H9 (cell line): ENCODE results near the gene LAMTOR5. TPM values are rescaled to one million over a fixed set of nuclear protein-coding genes. Genes with fewer than 3 reads are reported as not detected.
A peak's percentile ranks its signal among the peaks of the same experiment; 100 is the strongest.

Experiments used
- DNase-seq: peaks from one replicate; pipeline ENCODE4 v3.0.0-alpha.2; 2017
- H2AFZ ChIP-seq: one replicate; pipeline ENCODE4 v1.6.1; 2013; ENCODE audit warnings: mild to moderate bottlenecking, low read length, control low read depth, moderate library complexity
- H2AK5ac ChIP-seq: 2 replicates; pipeline ENCODE4 v1.6.1; 2013; ENCODE audit warnings: low read length, control low read depth, mixed read lengths; ENCODE audit not compliant: insufficient read length
- H2BK120ac ChIP-seq: one replicate; pipeline ENCODE4 v1.6.1; 2013; ENCODE audit warnings: low read depth, mild to moderate bottlenecking, low read length, control low read depth, inconsistent platforms; ENCODE audit not compliant: poor library complexity, severe bottlenecking
- H2BK12ac ChIP-seq: 2 replicates; pipeline ENCODE4 v1.6.1; 2013; ENCODE audit warnings: low read length, control low read depth, mixed read lengths, low read depth; ENCODE audit not compliant: insufficient read length
- H2BK15ac ChIP-seq: 2 replicates; pipeline ENCODE4 v1.6.1; 2013; ENCODE audit warnings: low read depth, low read length, control low read depth
- H2BK20ac ChIP-seq: one replicate; pipeline ENCODE4 v1.6.1; 2013; ENCODE audit warnings: low read depth, mild to moderate bottlenecking, low read length, control low read depth, inconsistent platforms; ENCODE audit not compliant: poor library complexity, severe bottlenecking
- H2BK5ac ChIP-seq: 2 replicates; pipeline ENCODE4 v1.6.1; 2013; ENCODE audit warnings: low read length, control low read depth, mixed read lengths; ENCODE audit not compliant: insufficient read length
- H3K14ac ChIP-seq: 2 replicates; pipeline ENCODE4 v1.6.1; 2013; ENCODE audit warnings: low read length, control low read depth; ENCODE audit not compliant: insufficient read depth
- H3K18ac ChIP-seq: 2 replicates; pipeline ENCODE4 v1.6.1; 2013; ENCODE audit warnings: low read depth, mild to moderate bottlenecking, mixed read lengths, low read length, control low read depth; ENCODE audit not compliant: insufficient read length
- H3K23ac ChIP-seq: 2 replicates; pipeline ENCODE4 v1.6.1; 2013; ENCODE audit warnings: low read length, control low read depth, mixed read lengths, low read depth; ENCODE audit not compliant: insufficient read length
- H3K23me2 ChIP-seq: 2 replicates; pipeline ENCODE4 v1.6.1; 2013; ENCODE audit warnings: low read depth, mild to moderate bottlenecking, mixed read lengths, low read length, control low read depth; ENCODE audit not compliant: insufficient read length, poor library complexity, severe bottlenecking
- H3K27ac ChIP-seq: 2 replicates; pipeline ENCODE4 v1.5.1; 2013; ENCODE audit warnings: low read length, control low read depth, mixed read lengths, low read depth; ENCODE audit not compliant: insufficient read length
- H3K27me3 ChIP-seq: 2 replicates; pipeline ENCODE4 v1.6.1; 2013; ENCODE audit warnings: low read length, control low read depth, inconsistent platforms; ENCODE audit not compliant: insufficient read depth
- H3K4ac ChIP-seq: 2 replicates; pipeline ENCODE4 v1.6.1; 2013; ENCODE audit warnings: low read depth, mild to moderate bottlenecking, control low read depth, inconsistent platforms, low read length, moderate library complexity
- H3K4me1 ChIP-seq: 2 replicates; pipeline ENCODE4 v1.6.1; 2013; ENCODE audit warnings: low read length, control low read depth, inconsistent platforms; ENCODE audit not compliant: insufficient read depth
- H3K4me2 ChIP-seq: 2 replicates; pipeline ENCODE4 v1.6.1; 2013; ENCODE audit warnings: low read length, control low read depth, mixed read lengths; ENCODE audit not compliant: insufficient read length, insufficient read depth
- H3K56ac ChIP-seq: 2 replicates; pipeline ENCODE4 v1.6.1; 2013; ENCODE audit warnings: low read depth, mild to moderate bottlenecking, mixed read lengths, low read length, control low read depth; ENCODE audit not compliant: insufficient read length
- H3K79me1 ChIP-seq: 2 replicates; pipeline ENCODE4 v1.6.1; 2013; ENCODE audit warnings: low read depth, mild to moderate bottlenecking, moderate library complexity, low read length, control low read depth, inconsistent platforms; ENCODE audit not compliant: insufficient read depth, poor library complexity, severe bottlenecking
- H3K79me2 ChIP-seq: 2 replicates; pipeline ENCODE4 v1.6.1; 2013; ENCODE audit warnings: low read length, control low read depth, inconsistent platforms; ENCODE audit not compliant: insufficient read depth
- H3K9ac ChIP-seq: 2 replicates; pipeline ENCODE4 v1.6.1; 2013; ENCODE audit warnings: low read length, control low read depth, mixed read lengths; ENCODE audit not compliant: insufficient read length; ENCODE audit errors: extremely low read depth
- H3K9me3 ChIP-seq: one replicate; pipeline ENCODE4 v1.6.1; 2013; ENCODE audit warnings: low read depth, low read length, inconsistent platforms; ENCODE audit not compliant: control insufficient read depth
- H3T11ph ChIP-seq: one replicate; pipeline ENCODE4 v1.6.1; 2013; ENCODE audit warnings: mild to moderate bottlenecking, low read length, control low read depth, inconsistent platforms
- H4K20me1 ChIP-seq: one replicate; pipeline ENCODE4 v1.6.1; 2013; ENCODE audit not compliant: control insufficient read depth, insufficient read length, insufficient read depth
- H4K5ac ChIP-seq: 2 replicates; pipeline ENCODE4 v1.6.1; 2013; ENCODE audit warnings: low read depth, mild to moderate bottlenecking, mixed read lengths, low read length, control low read depth; ENCODE audit not compliant: insufficient read length
- H4K8ac ChIP-seq: replicated peaks from 2 replicates; pipeline ENCODE4 v1.6.1; 2013; ENCODE audit warnings: low read length, control low read depth, mixed read lengths, low read depth; ENCODE audit not compliant: insufficient read length
- H4K91ac ChIP-seq: 2 replicates; pipeline ENCODE4 v1.6.1; 2013; ENCODE audit warnings: low read depth, mild to moderate bottlenecking, moderate library complexity, mixed read lengths, low read length, control low read depth; ENCODE audit not compliant: insufficient read length
- H3K27ac Mint-ChIP-seq, 3 experiments: 2 replicates in 2 of 3; 3 replicates in 1 of 3; pipeline ENCODE4 v1.8.0; 2020 to 2021; ENCODE audit warnings: mixed read lengths in 3 of 3, mild to moderate bottlenecking in 1 of 3, moderate library complexity in 1 of 3
- H3K27me3 Mint-ChIP-seq: 2 replicates; pipeline ENCODE4 v1.8.0; 2021; ENCODE audit warnings: low read depth, mild to moderate bottlenecking, moderate library complexity, mixed read lengths
- H3K36me3 Mint-ChIP-seq, 3 experiments: 2 replicates in 2 of 3; 3 replicates in 1 of 3; pipeline ENCODE4 v1.8.0; 2020 to 2021; ENCODE audit warnings: low read depth in 3 of 3, mixed read lengths in 3 of 3; ENCODE audit not compliant: insufficient read depth in 1 of 3
- H3K4me1 Mint-ChIP-seq, 2 experiments: 2 replicates each; pipeline ENCODE4 v1.8.0; 2020; ENCODE audit warnings: mixed read lengths in 2 of 2
- H3K4me3 Mint-ChIP-seq, 2 experiments: 2 replicates in 1 of 2; 3 replicates in 1 of 2; pipeline ENCODE4 v1.8.0; 2020 to 2021; ENCODE audit warnings: mild to moderate bottlenecking in 2 of 2, mixed read lengths in 2 of 2, moderate library complexity in 1 of 2
- H3K9me3 Mint-ChIP-seq, 2 experiments: 2 replicates in 1 of 2; 3 replicates in 1 of 2; pipeline ENCODE4 v1.8.0; 2020; ENCODE audit warnings: mild to moderate bottlenecking in 2 of 2, mixed read lengths in 2 of 2, moderate library complexity in 1 of 2
- CTCF ChIP-seq: fragments of 200-600 bp; sonication (generic); conservative IDR thresholded peaks from 3 replicates; pipeline ENCODE4 v1.8.0; 2021; ENCODE audit warnings: antibody characterized with exemption, mild to moderate bottlenecking
- WGBS: extraction: QIAGEN DNeasy Blood & Tissue Kit; methylation state at CpG from one replicate; pipeline ENCODE4 v1.1.7; 2013; ENCODE audit warnings: missing lambda C conversion rate, low lambda C conversion rate, mixed read lengths; ENCODE audit not compliant: insufficient read length; ENCODE audit errors: extremely low coverage; 5-methylcytosine and 5-hydroxymethylcytosine counted together
- total RNA-seq: library from RNA; stranded (reverse); gene quantifications from 2 replicates; pipeline ENCODE4 v1.2.1, GENCODE V29; 2021

LAMTOR5 gene
- total RNA-seq, 1 experiment from 2014 or later: 108 TPM

- Histone ChIP-seq H3T11ph (no peak overlapping the region), H2AFZ (no peak overlapping the region), H2BK15ac (no peak overlapping the region), H3K79me2 (no peaks in the 10 kb centered on the region), H4K5ac (no peak overlapping the region), H3K18ac (no peak overlapping the region), H3K56ac (no peak overlapping the region), H4K8ac (no peak overlapping the region), H2AK5ac (no peak overlapping the region), H2BK12ac (no peak overlapping the region), H3K79me1 (no peaks in the 10 kb centered on the region), H3K23me2 (no peaks in the 10 kb centered on the region), H2BK120ac (no peak overlapping the region), H2BK20ac (no peak overlapping the region), H3K23ac (no peak overlapping the region), H2BK5ac (no peak overlapping the region), H3K9ac (no peak overlapping the region), H4K20me1 (no peaks in the 10 kb centered on the region), H3K14ac (no peak overlapping the region), H4K91ac (no peak overlapping the region), H3K27me3 (no peaks in the 10 kb centered on the region; the same call in 1 of the 2 replicates), H3K4me1 (no peaks in the 10 kb centered on the region; the same call in 1 of the 2 replicates), H3K4me2 (no peak overlapping the region), H3K27ac (no peak overlapping the region), H3K9me3 (no peaks in the 10 kb centered on the region), H3K4ac (no peak overlapping the region)
- TF ChIP-seq CTCF: no peak
- peaks cover 22% of the 10 kb centered on the region for H3K27me3 Mint-ChIP-seq
- H3K4me3 Mint-ChIP-seq: peak overlapping the region in 1 of 2 experiments; percentile 13; a peak in 1 of 5 replicates
- no peak for DNase-seq
- no peaks in the 10 kb centered on the region for H3K9me3 Mint-ChIP-seq
- WGBS: no CpG with 5 or more reads among the region's 6 CpGs
- no peaks in the 10 kb centered on the region for H3K36me3 Mint-ChIP-seq
- H3K4me1 Mint-ChIP-seq: peaks cover 25 to 28% of the 10 kb centered on the region in 2 experiments
- H3K27ac Mint-ChIP-seq: peak overlapping the region in 1 of 3 experiments; percentile 56; a peak in 3 of 7 replicates
These were observed 22.9 kb upstream of the LAMTOR5 start for GRCh38 chr1:110430366-110430765.
